Endometrial microvascular endothelial cells (primary cell): Measurements from ENCODE around the gene C1QL4. TPM values are rescaled to one million over a fixed set of nuclear protein-coding genes. Genes with fewer than 3 reads are reported as not detected.
"Not testable (repeated sequence)": the region's sequence is repeated elsewhere in the genome, so short reads cannot be mapped to it uniquely, and the experiment has no call there.

Source experiments
- in situ Hi-C: cut with HindIII; loops from 2 replicates; pipeline ENCODE4 v1.10.0; 2017; ENCODE audit warnings: low sequenced_read_pairs, low pct_unique_long_range_greater_than_20kb; ENCODE audit errors: inconsistent ontology term
- total RNA-seq: library from RNA; depleted of rRNA; stranded (reverse); fragments of >200 nt; gene quantifications from one replicate; pipeline ENCODE4 v1.2.3, GENCODE V29; 2015; ENCODE audit errors: inconsistent ontology term

C1QL4 gene
- total RNA-seq, 1 donor from 2014 or later: not detected

- in situ Hi-C loops: no loop called here
These were observed 44.3 kb downstream of the C1QL4 start for GRCh38 chr12:49292729-49293055.

- in situ Hi-C loops: no loop called here
These were observed 47.9 kb downstream of the C1QL4 start for GRCh38 chr12:49288922-49289555.

GRCh38 chr12:49288412-49288853 lies 48.6 kb downstream of the C1QL4 start:
- in situ Hi-C loops: no loop called here

- in situ Hi-C loops: no loop called here
These were observed 49.1 kb downstream of the C1QL4 start for GRCh38 chr12:49287876-49288275.

- in situ Hi-C loops: no loop called here
These were observed 52.3 kb downstream of the C1QL4 start for GRCh38 chr12:49284672-49285071.

GRCh38 chr12:49283541-49284429 lies 53.2 kb downstream of the C1QL4 start:
- in situ Hi-C loops: no loop called here

GRCh38 chr12:49282740-49283375 lies 54.1 kb downstream of the C1QL4 start:
- in situ Hi-C loops: not testable (repeated sequence)

Other genes starting within 250 kb of the C1QL4 start
- 6.2 TPM for gene DHH, start 242.4 kb downstream of the C1QL4 start, total RNA-seq
- 59.4 TPM for gene LMBR1L, start 226.3 kb downstream of the C1QL4 start, total RNA-seq
- 4,601 TPM for gene TUBA1B, start 205.8 kb downstream of the C1QL4 start, total RNA-seq
- 848 TPM for gene TUBA1A, start 148.1 kb downstream of the C1QL4 start, total RNA-seq
- 2,045 TPM for gene TUBA1C, start 72.1 kb downstream of the C1QL4 start, total RNA-seq
- gene PRPH, start 42.0 kb downstream of the C1QL4 start, total RNA-seq: not detected
- gene TROAP, start 13.9 kb downstream of the C1QL4 start, total RNA-seq: 32.7 TPM
- gene DNAJC22, start 9.7 kb upstream of the C1QL4 start, total RNA-seq: 1.1 TPM
- gene SPATS2, start 30.3 kb upstream of the C1QL4 start, total RNA-seq: 65.6 TPM
- gene KCNH3, start 201.8 kb upstream of the C1QL4 start, total RNA-seq: 0.09 TPM
- 105 TPM for gene MCRS1, start 231.0 kb upstream of the C1QL4 start, total RNA-seq